H1 (cell line): ENCODE measurements around the gene SMYD3. TPM values are rescaled to one million over a fixed set of nuclear protein-coding genes. Genes with fewer than 3 reads are reported as not detected.

Experiments used
- ATF3 ChIP-seq: IDR thresholded peaks from 2 replicates; pipeline ENCODE4 v1.6.1; 2011; ENCODE audit warnings: low read depth, mild to moderate bottlenecking, low read length; ENCODE audit not compliant: insufficient read depth
- BCL11A ChIP-seq, 2 experiments: IDR thresholded peaks; one replicate each; pipeline ENCODE4 v1.6.1; 2011; ENCODE audit warnings: low read depth in 2 of 2, low read length in 2 of 2, mild to moderate bottlenecking in 2 of 2
- CTBP2 ChIP-seq: IDR thresholded peaks from 2 replicates; pipeline ENCODE4 v1.7.0; 2011; ENCODE audit warnings: borderline replicate concordance, mild to moderate bottlenecking, moderate library complexity, mixed read lengths, low read length; ENCODE audit not compliant: insufficient read depth, insufficient read length
- SAP30 ChIP-seq: fragments of 300-600 bp; sonication (generic); IDR thresholded peaks from 2 replicates; pipeline ENCODE4 v1.7.1; 2012; ENCODE audit warnings: low read length, moderate library complexity, mild to moderate bottlenecking, inconsistent platforms; ENCODE audit not compliant: insufficient read depth, insufficient replicate concordance
- polyA plus RNA-seq, 7 experiments: library from polyadenylated mRNA; depleted of rRNA in 3 of 7; stranded (reverse) in 5 of 7; unstranded in 2 of 7; fragments of >200 nt in 5 of 7; fragments of 200-250 nt in 2 of 7; gene quantifications; 1 replicate in 5 of 7; 2 replicates in 1 of 7; 4 replicates in 1 of 7; pipeline versions ENCODE4 v1.2.1 to v1.2.3, GENCODE V29; 2011 to 2013; ENCODE audit warnings: missing spikeins in 2 of 7, mixed read lengths in 2 of 7
- total RNA-seq: library from RNA; stranded (reverse); fragmentation: NEBNext Ultra II Directional; extraction: Animal tissue kit (Norgen Biotek cat#: 25700); gene quantifications from 2 replicates; pipeline ENCODE4 v1.2.1, GENCODE V29; 2021

SMYD3 gene
- total and polyA plus RNA-seq, 2 of the 8 experiments (the other 6 are each of a cell fraction or from before 2014, with no cell fraction given) = 17.3 to 25.4 TPM

GRCh38 chr1:246145900-246146299 is 361.2 kb downstream of the SMYD3 start (continued):
- TF ChIP-seq BCL11A (IDR thresholded peaks at IDR 0.05; ENCODE audit: low read depth in 2 of 2, low read length in 2 of 2) = no peak
- no peak for TF ChIP-seq CTBP2
- no peak for TF ChIP-seq ATF3
- no peak for TF ChIP-seq SAP30
